ENCODE results near the gene PPP2R5D. TPM values are rescaled to one million over a fixed set of nuclear protein-coding genes. Genes with fewer than 3 reads are reported as not detected.
A peak's percentile ranks its signal among the peaks of the same experiment; 100 is the strongest.
"Not testable (repeated sequence)": the region's sequence is repeated elsewhere in the genome, so short reads cannot be mapped to it uniquely, and the experiment has no call there.

The PPP2R5D gene
- total RNA-seq, 1 experiment from 2014 or later: 53.5 TPM

GRCh38 chr6:42940493-42941045 is 43.8 kb upstream of the PPP2R5D start:
- Mint-ChIP-seq H3K36me3 (ENCODE audit: insufficient read depth in 1 of 3, low read depth in 3 of 3) (peaks cover 25 to 76% (median 38%) of the 10 kb centered on the region in 3 experiments), H3K4me3 (no peak overlapping the region), H3K27me3 (ENCODE audit: low read depth) (no peaks in the 10 kb centered on the region), H3K4me1 (peaks cover 9 to 14% of the 10 kb centered on the region in 2 experiments), H3K27ac (no peak overlapping the region), H3K9me3 (no peaks in the 10 kb centered on the region; a peak in 1 of 5 replicates)
- no peak overlapping the region for H4K8ac ChIP-seq (replicated peaks; ENCODE audit: insufficient read length, low read depth, low read length)
- no peak overlapping the region for H3K4ac ChIP-seq (ENCODE audit: low read depth, low read length)
- no peaks in the 10 kb centered on the region for H3K27me3 ChIP-seq (ENCODE audit: insufficient read depth, low read length)
- peaks cover 2% of the 10 kb centered on the region for H4K20me1 ChIP-seq (ENCODE audit: control insufficient read depth, insufficient read depth, insufficient read length)
- no peak overlapping the region for H2BK5ac ChIP-seq (ENCODE audit: insufficient read length, low read length)
- no peak overlapping the region for H3K18ac ChIP-seq (ENCODE audit: insufficient read length, low read depth, low read length)
- H3K23ac ChIP-seq (ENCODE audit: insufficient read length, low read depth, low read length): no peak overlapping the region
- H2BK20ac ChIP-seq (ENCODE audit: low read depth, low read length, poor library complexity, severe bottlenecking): no peak overlapping the region
- H3K23me2 ChIP-seq (ENCODE audit: insufficient read length, low read depth, low read length, poor library complexity, severe bottlenecking): no peaks in the 10 kb centered on the region
- H2AK5ac ChIP-seq (ENCODE audit: insufficient read length, low read length): no peak overlapping the region
- H3K79me2 ChIP-seq (ENCODE audit: insufficient read depth, low read length): peaks cover 4% of the 10 kb centered on the region; the same call in 1 of the 2 replicates
- no peak for TF ChIP-seq CTCF (conservative IDR thresholded peaks at IDR 0.05)
- no peaks in the 10 kb centered on the region for H3K9me3 ChIP-seq (ENCODE audit: control insufficient read depth, low read depth, low read length)
- H4K91ac ChIP-seq (ENCODE audit: insufficient read length, low read depth, low read length): no peak overlapping the region
- WGBS (ENCODE audit: extremely low coverage, insufficient read length, low lambda C conversion rate): no CpG with 5 or more reads among the region's 6 CpGs
- no peak for DNase-seq
- H3K56ac ChIP-seq (ENCODE audit: insufficient read length, low read depth, low read length): no peak overlapping the region
- no peak overlapping the region for H3K14ac ChIP-seq (ENCODE audit: insufficient read depth, low read length)
- H3T11ph ChIP-seq (ENCODE audit: low read length): no peak overlapping the region
- no peak overlapping the region for H3K4me2 ChIP-seq (ENCODE audit: insufficient read depth, insufficient read length, low read length)
- H3K4me1 ChIP-seq (ENCODE audit: insufficient read depth, low read length): no peaks in the 10 kb centered on the region
- no peaks in the 10 kb centered on the region for H3K79me1 ChIP-seq (ENCODE audit: insufficient read depth, low read depth, low read length, poor library complexity, severe bottlenecking)
- no peak overlapping the region for H2BK120ac ChIP-seq (ENCODE audit: low read depth, low read length, poor library complexity, severe bottlenecking)
- no peak overlapping the region for H3K9ac ChIP-seq (ENCODE audit: extremely low read depth, insufficient read length, low read length)
- no peak overlapping the region for H2BK15ac ChIP-seq (ENCODE audit: low read depth, low read length)
- no peak overlapping the region for H4K5ac ChIP-seq (ENCODE audit: insufficient read length, low read depth, low read length)
- H3K27ac ChIP-seq (ENCODE audit: insufficient read length, low read depth, low read length): no peak overlapping the region
- no peak overlapping the region for H2AFZ ChIP-seq (ENCODE audit: low read length)
- H2BK12ac ChIP-seq (ENCODE audit: insufficient read length, low read depth, low read length): no peak overlapping the region

- H3K9me3 ChIP-seq (ENCODE audit: control insufficient read depth, low read depth, low read length); H3K23ac ChIP-seq (ENCODE audit: insufficient read length, low read depth, low read length); H2BK12ac ChIP-seq (ENCODE audit: insufficient read length, low read depth, low read length); H3K27me3 ChIP-seq (ENCODE audit: insufficient read depth, low read length); H3K79me2 ChIP-seq (ENCODE audit: insufficient read depth, low read length); H3K4me3 Mint-ChIP-seq; H2BK15ac ChIP-seq (ENCODE audit: low read depth, low read length); H2AFZ ChIP-seq (ENCODE audit: low read length); H3K9me3 Mint-ChIP-seq; H4K20me1 ChIP-seq (ENCODE audit: control insufficient read depth, insufficient read depth, insufficient read length); H3K27me3 Mint-ChIP-seq (ENCODE audit: low read depth); H4K91ac ChIP-seq (ENCODE audit: insufficient read length, low read depth, low read length); H2AK5ac ChIP-seq (ENCODE audit: insufficient read length, low read length); H4K8ac ChIP-seq (replicated peaks; ENCODE audit: insufficient read length, low read depth, low read length); H2BK120ac ChIP-seq (ENCODE audit: low read depth, low read length, poor library complexity, severe bottlenecking); H3K4me1 ChIP-seq (ENCODE audit: insufficient read depth, low read length); H3K4ac ChIP-seq (ENCODE audit: low read depth, low read length); H2BK5ac ChIP-seq (ENCODE audit: insufficient read length, low read length); H3T11ph ChIP-seq (ENCODE audit: low read length); H3K9ac ChIP-seq (ENCODE audit: extremely low read depth, insufficient read length, low read length); DNase-seq; H3K14ac ChIP-seq (ENCODE audit: insufficient read depth, low read length); H4K5ac ChIP-seq (ENCODE audit: insufficient read length, low read depth, low read length); H3K4me2 ChIP-seq (ENCODE audit: insufficient read depth, insufficient read length, low read length); H3K23me2 ChIP-seq (ENCODE audit: insufficient read length, low read depth, low read length, poor library complexity, severe bottlenecking); H2BK20ac ChIP-seq (ENCODE audit: low read depth, low read length, poor library complexity, severe bottlenecking); H3K79me1 ChIP-seq (ENCODE audit: insufficient read depth, low read depth, low read length, poor library complexity, severe bottlenecking); H3K56ac ChIP-seq (ENCODE audit: insufficient read length, low read depth, low read length); H3K27ac ChIP-seq (ENCODE audit: insufficient read length, low read depth, low read length); H3K18ac ChIP-seq (ENCODE audit: insufficient read length, low read depth, low read length): not testable (repeated sequence)
- H3K27ac Mint-ChIP-seq: peak overlapping the region in 1 of 3 experiments; percentile 21; a peak in 2 of 7 replicates
- peaks cover 9 to 14% of the 10 kb centered on the region in 2 experiments for H3K4me1 Mint-ChIP-seq
- H3K36me3 Mint-ChIP-seq (ENCODE audit: insufficient read depth in 1 of 3, low read depth in 3 of 3): peaks cover 17 to 68% (median 30%) of the 10 kb centered on the region in 3 experiments
- no CpG with 5 or more reads among the region's 5 CpGs for WGBS (ENCODE audit: extremely low coverage, insufficient read length, low lambda C conversion rate)
Measured at GRCh38 chr6:42941356-42941755, 43.0 kb upstream of the PPP2R5D start.

Measured in H9 (cell line).